Measurements from ENCODE around the gene BSDC1. TPM values are rescaled to one million over a fixed set of nuclear protein-coding genes. Genes with fewer than 3 reads are reported as not detected.

The BSDC1 gene
- total RNA-seq, 1 experiment from 2014 or later: 47.0 TPM

DNA sequence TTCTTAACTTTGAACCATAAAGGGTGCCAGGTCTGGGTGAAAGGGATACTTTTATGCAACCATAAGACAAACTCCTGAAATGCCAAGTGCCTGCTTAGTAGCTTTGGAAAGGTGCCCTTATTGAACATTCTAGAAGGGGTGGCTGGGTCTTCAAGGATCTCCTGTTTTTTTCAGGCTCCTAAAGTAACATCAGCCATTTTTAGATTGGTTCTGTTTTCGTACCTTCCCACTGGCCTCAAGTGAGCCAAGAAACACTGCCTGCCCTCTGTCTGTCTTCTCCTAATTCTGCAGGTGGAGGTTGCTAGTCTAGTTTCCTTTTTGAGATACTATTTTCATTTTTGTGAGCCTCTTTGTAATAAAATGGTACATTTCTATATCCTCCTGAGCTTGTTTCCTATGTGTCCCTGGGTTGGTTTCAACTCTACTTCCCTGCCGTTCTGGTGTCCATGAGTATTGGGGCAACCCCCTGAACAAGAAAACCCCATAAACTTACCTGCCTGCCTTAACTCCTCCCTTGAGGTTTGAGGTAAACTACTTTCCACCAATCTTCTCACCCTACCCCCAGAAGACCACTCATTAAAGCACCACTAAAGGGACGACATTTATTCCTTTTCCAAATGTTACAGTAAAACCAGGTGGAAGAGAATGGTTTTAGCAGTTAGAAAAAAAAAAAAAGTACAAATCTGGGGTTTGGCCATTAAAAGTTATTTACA is 60.8 kb downstream of the BSDC1 start:
- DNase-seq (ENCODE audit: low read depth, low spot score): no peak
- H3K9ac ChIP-seq (ENCODE audit: low read length): no peak overlapping the region
- peak overlapping the region; percentile 34; the same call in 1 of the 2 replicates for H3K27ac ChIP-seq (ENCODE audit: low read depth, low read length)
- peaks cover 13 to 42% of the 10 kb centered on the region in 2 experiments for H3K36me3 ChIP-seq (ENCODE audit: control insufficient read depth in 1 of 2, insufficient read depth in 2 of 2, low read length in 2 of 2)
- no peak for ATAC-seq
- RAD21 ChIA-PET (ENCODE audit: low non-redundant PET in 1 of 2, low total read pairs in 2 of 2, uncharacterized antibody in 2 of 2, unreplicated experiment in 2 of 2): no interaction called here
- BruUV-seq (replicated peaks): TSS peak; percentile 77
- peaks cover 22 to 60% of the 10 kb centered on the region in 2 experiments for H3K4me1 ChIP-seq (ENCODE audit: control insufficient read depth in 1 of 2, insufficient read depth in 2 of 2, low read length in 2 of 2)
- no peak for TF ChIP-seq SRF (IDR thresholded peaks at IDR 0.05; ENCODE audit: low read depth)
- no peak for TF ChIP-seq ELF1 (IDR thresholded peaks at IDR 0.05; ENCODE audit: borderline replicate concordance, low read depth)
- H3K9me3 ChIP-seq (ENCODE audit: control insufficient read depth in 1 of 2, insufficient read depth in 1 of 2, low read depth in 1 of 2, low read length in 2 of 2): no peaks in the 10 kb centered on the region
- no peaks in the 10 kb centered on the region for H4K20me1 ChIP-seq (ENCODE audit: insufficient read depth)
- no peaks in the 10 kb centered on the region for H3K27me3 ChIP-seq (ENCODE audit: insufficient read depth, low read length)
- CTCF ChIA-PET: no interaction called here
- no peak overlapping the region for H2AFZ ChIP-seq (ENCODE audit: low read depth, low read length, poor library complexity, severe bottlenecking)
- H3K4me2 ChIP-seq (ENCODE audit: low read length): no peak overlapping the region
- H3K79me2 ChIP-seq (ENCODE audit: insufficient read depth, low read length): peaks cover 24% of the 10 kb centered on the region
- H3K4me3 ChIP-seq (replicated peaks in 1 of 2; ENCODE audit: low read depth in 1 of 2, low read length in 2 of 2): no peak overlapping the region
- H3K9me2 ChIP-seq (ENCODE audit: insufficient read depth): no peaks in the 10 kb centered on the region
- POLR2A ChIA-PET: interaction anchor here (1.0 to 1.7 kb wide), 3 partner anchors 12 to 41 kb away, joined by 3 to 9 read pairs (median 3); partner anchors contain the start of gene HDAC1
- intact Hi-C loops (cut with micrococcal nuclease): no loop called here

DNA sequence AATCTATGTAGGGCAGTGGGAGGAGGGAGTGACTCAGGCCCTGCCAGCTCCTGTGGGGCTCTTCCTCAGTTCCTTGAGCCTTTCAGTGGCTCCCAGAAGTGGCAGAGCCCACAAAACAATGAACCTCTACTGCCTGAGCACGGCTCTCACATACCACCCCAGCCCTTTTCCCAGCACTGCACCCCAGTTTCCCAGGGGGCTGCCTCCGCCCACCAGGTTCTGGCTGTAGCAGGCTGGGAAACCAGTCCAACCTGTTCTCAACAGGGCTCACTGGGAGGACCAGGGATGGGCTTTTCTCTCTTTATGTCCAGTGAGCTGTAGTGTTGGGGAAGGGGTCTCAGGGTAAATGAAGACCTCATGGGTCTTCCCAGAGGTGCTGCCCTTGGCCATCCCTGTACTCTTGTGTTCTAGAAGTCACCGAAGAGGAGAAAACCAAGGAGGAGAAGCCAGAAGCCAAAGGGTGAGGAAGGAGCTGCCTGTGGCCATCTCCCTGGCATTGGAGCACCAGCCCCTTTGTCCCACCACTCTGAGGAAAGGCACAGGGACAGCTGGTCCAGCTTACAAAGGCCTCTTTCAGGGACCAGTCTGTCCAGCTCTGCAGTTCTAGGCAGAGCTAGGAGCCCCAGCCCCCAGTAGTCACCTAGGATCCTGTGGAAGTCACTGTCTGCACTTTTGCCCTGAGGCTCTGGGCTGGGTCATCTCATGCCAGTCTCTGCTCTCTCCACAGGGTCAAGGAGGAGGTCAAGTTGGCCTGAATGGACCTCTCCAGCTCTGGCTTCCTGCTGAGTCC is 61.8 kb downstream of the BSDC1 start:
- no TSS peak for BruUV-seq (replicated peaks)
- intact Hi-C loops (cut with micrococcal nuclease): no loop called here
- TF ChIP-seq CEBPB (IDR thresholded peaks at IDR 0.05; ENCODE audit: low read depth): no peak
- TF ChIP-seq, protein P1, sequence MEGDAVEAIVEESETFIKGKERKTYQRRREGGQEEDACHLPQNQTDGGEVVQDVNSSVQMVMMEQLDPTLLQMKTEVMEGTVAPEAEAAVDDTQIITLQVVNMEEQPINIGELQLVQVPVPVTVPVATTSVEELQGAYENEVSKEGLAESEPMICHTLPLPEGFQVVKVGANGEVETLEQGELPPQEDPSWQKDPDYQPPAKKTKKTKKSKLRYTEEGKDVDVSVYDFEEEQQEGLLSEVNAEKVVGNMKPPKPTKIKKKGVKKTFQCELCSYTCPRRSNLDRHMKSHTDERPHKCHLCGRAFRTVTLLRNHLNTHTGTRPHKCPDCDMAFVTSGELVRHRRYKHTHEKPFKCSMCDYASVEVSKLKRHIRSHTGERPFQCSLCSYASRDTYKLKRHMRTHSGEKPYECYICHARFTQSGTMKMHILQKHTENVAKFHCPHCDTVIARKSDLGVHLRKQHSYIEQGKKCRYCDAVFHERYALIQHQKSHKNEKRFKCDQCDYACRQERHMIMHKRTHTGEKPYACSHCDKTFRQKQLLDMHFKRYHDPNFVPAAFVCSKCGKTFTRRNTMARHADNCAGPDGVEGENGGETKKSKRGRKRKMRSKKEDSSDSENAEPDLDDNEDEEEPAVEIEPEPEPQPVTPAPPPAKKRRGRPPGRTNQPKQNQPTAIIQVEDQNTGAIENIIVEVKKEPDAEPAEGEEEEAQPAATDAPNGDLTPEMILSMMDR (IDR thresholded peaks at IDR 0.05 in 2 of 3, conservative IDR thresholded peaks at IDR 0.05 in 1 of 3; ENCODE audit: borderline replicate concordance in 1 of 3, insufficient read depth in 1 of 3, low read depth in 2 of 3, low read length in 2 of 3): no peak
- TF ChIP-seq EGR1 (IDR thresholded peaks at IDR 0.05; ENCODE audit: low read depth): peak; percentile 70
- TF ChIP-seq EZH2phosphoT487 (IDR thresholded peaks at IDR 0.05; ENCODE audit: borderline replicate concordance): no peak
- TF ChIP-seq SP1 (IDR thresholded peaks at IDR 0.05; ENCODE audit: low read depth): peak; percentile 50
- no peak for TF ChIP-seq ZFX (IDR thresholded peaks at IDR 0.05)
- no peak for TF ChIP-seq JUND (IDR thresholded peaks at IDR 0.05)
- no peak for TF ChIP-seq ZNF274 (IDR thresholded peaks at IDR 0.05; ENCODE audit: low read depth, low read length)
- no peak for TF ChIP-seq YY1 (IDR thresholded peaks at IDR 0.05; ENCODE audit: extremely low read depth, insufficient replicate concordance, low read depth, low read length)

More for the DNA sequence above, 61.8 kb downstream of the BSDC1 start:
- RAD21 ChIA-PET (ENCODE audit: low non-redundant PET in 1 of 2, low total read pairs in 2 of 2, uncharacterized antibody in 2 of 2, unreplicated experiment in 2 of 2): no interaction called here
- H3K4me1 ChIP-seq (ENCODE audit: control insufficient read depth in 1 of 2, insufficient read depth in 2 of 2, low read length in 2 of 2): peaks cover 22 to 51% of the 10 kb centered on the region in 2 experiments
- ATAC-seq (no peak), DNase-seq (ENCODE audit: low read depth, low spot score) (no peak)
- peak overlapping the region; percentile 56 for H3K4me2 ChIP-seq (ENCODE audit: low read length)
- H3K9me2 ChIP-seq (ENCODE audit: insufficient read depth): no peaks in the 10 kb centered on the region
- H3K27ac ChIP-seq (ENCODE audit: low read depth, low read length): peak overlapping the region; percentile 34
- H3K27me3 ChIP-seq (ENCODE audit: insufficient read depth, low read length): no peaks in the 10 kb centered on the region
- no peak overlapping the region for H2AFZ ChIP-seq (ENCODE audit: low read depth, low read length, poor library complexity, severe bottlenecking)
- H3K9me3 ChIP-seq (ENCODE audit: control insufficient read depth in 1 of 2, insufficient read depth in 1 of 2, low read depth in 1 of 2, low read length in 2 of 2): no peaks in the 10 kb centered on the region
- H3K4me3 ChIP-seq (replicated peaks in 1 of 2; ENCODE audit: low read depth in 1 of 2, low read length in 2 of 2): no peak overlapping the region
- H3K9ac ChIP-seq (ENCODE audit: low read length): no peak overlapping the region
- peaks cover 24% of the 10 kb centered on the region for H3K79me2 ChIP-seq (ENCODE audit: insufficient read depth, low read length)
- no peaks in the 10 kb centered on the region for H4K20me1 ChIP-seq (ENCODE audit: insufficient read depth)
- CTCF ChIA-PET: no interaction called here
- H3K36me3 ChIP-seq (ENCODE audit: control insufficient read depth in 1 of 2, insufficient read depth in 2 of 2, low read length in 2 of 2): peaks cover 18 to 42% of the 10 kb centered on the region in 2 experiments
- POLR2A ChIA-PET: interaction anchor here (1.1 to 1.7 kb wide), 2 partner anchors 23 to 40 kb away, joined by 3 read pairs; partner anchors contain the start of gene HDAC1

Measured in HCT116 (cell line).